SK-N-MC (cell line): Measurements from ENCODE around the gene CCDC7.
"Not testable (repeated sequence)": the region's sequence is repeated elsewhere in the genome, so short reads cannot be mapped to it uniquely, and the experiment has no call there.

Experiments used
- DNase-seq: peaks from one replicate; pipeline ENCODE4 v3.0.0-alpha.2; 2011; ENCODE audit warnings: low read depth, low spot score
- H3K27ac ChIP-seq: fragments of 200-600 bp; sonication (generic); 2 replicates; pipeline ENCODE4 v1.5.1; 2016; ENCODE audit warnings: mixed run types
- H3K36me3 ChIP-seq: fragments of 200-600 bp; sonication (generic); 2 replicates; pipeline ENCODE4 v1.6.1; 2017; ENCODE audit warnings: antibody characterized with exemption, low read length, mixed read lengths; ENCODE audit not compliant: insufficient read depth
- H3K4me3 ChIP-seq: fragments of 200-600 bp; sonication (generic); 2 replicates; pipeline ENCODE4 v1.5.1; 2016
- H3K9ac ChIP-seq: fragments of 200-600 bp; sonication (generic); 2 replicates; pipeline ENCODE4 v1.8.0; 2017; ENCODE audit warnings: mixed run types, mixed read lengths; ENCODE audit not compliant: insufficient read length
- H3K9me3 ChIP-seq: fragments of 200-600 bp; sonication (generic); 2 replicates; pipeline ENCODE4 v1.6.1; 2017; ENCODE audit warnings: low read depth, mild to moderate bottlenecking, antibody characterized with exemption, low read length, moderate library complexity, mixed read lengths
- EZH2 ChIP-seq: fragments of 200-600 bp; sonication (generic); IDR thresholded peaks from one replicate; pipeline ENCODE4 v1.6.1; 2017; ENCODE audit warnings: antibody characterized with exemption
- FOXP2 ChIP-seq: optimal IDR thresholded peaks from 2 replicates; pipeline ENCODE3; 2011; ENCODE audit warnings: mild to moderate bottlenecking, moderate library complexity; ENCODE audit not compliant: insufficient read depth; ENCODE audit errors: extremely low read length, control extremely low read depth
- POLR2AphosphoS5 ChIP-seq: IDR thresholded peaks from 2 replicates; pipeline ENCODE4 v1.6.1; 2012; ENCODE audit warnings: mild to moderate bottlenecking, low read depth, low read length, borderline replicate concordance

CCDC7 gene

GRCh38 chr10:32889631-32890212 is 443.8 kb downstream of the CCDC7 start:
- TF ChIP-seq POLR2AphosphoS5 (no peak), EZH2 (no peak), FOXP2 (no peak)

DNA sequence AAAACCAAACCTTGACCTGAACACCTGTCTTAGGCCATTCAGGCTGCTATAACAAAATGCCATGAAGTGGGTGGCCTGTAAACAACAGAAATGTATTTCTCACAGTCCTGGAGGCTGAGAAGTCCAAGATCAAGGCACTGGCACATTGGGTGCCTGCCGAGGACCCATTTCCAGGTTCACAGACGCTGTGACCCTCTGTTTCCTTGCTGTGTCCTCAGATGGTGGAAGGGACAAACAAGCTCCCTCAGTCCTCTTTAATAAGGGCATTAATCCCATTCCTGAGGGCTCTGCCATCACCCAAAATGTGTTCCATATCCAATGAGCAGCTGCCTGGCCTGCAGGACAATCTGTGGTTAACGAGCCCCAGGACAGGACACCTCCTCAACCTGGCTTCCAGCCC is 444.5 kb downstream of the CCDC7 start:
- Histone ChIP-seq H3K36me3 (no peaks in the 10 kb centered on the region), H3K27ac (no peak overlapping the region), H3K9ac (no peak overlapping the region), H3K4me3 (no peak overlapping the region), H3K9me3 (no peaks in the 10 kb centered on the region)
- no peak for TF ChIP-seq FOXP2
- TF ChIP-seq POLR2AphosphoS5, result no peak
- no peak for TF ChIP-seq EZH2
- no peak for DNase-seq

More at GRCh38 chr10:32889631-32890212, 443.8 kb downstream of the CCDC7 start:
- no peak for DNase-seq
- no peaks in the 10 kb centered on the region for H3K9me3 ChIP-seq
- no peak overlapping the region for H3K4me3 ChIP-seq
- no peak overlapping the region for H3K27ac ChIP-seq
- no peak overlapping the region for H3K9ac ChIP-seq
- H3K36me3 ChIP-seq, result no peaks in the 10 kb centered on the region

GRCh38 chr10:32891261-32891660 is 445.3 kb downstream of the CCDC7 start:
- no peak for TF ChIP-seq FOXP2
- TF ChIP-seq POLR2AphosphoS5, result no peak
- TF ChIP-seq EZH2, result no peak
- DNase-seq, result no peak
- Histone ChIP-seq H3K9ac (no peak overlapping the region), H3K36me3 (peaks cover under 1% of the 10 kb centered on the region; the same call in 1 of the 2 replicates), H3K4me3 (no peak overlapping the region), H3K27ac (no peak overlapping the region), H3K9me3 (no peaks in the 10 kb centered on the region)

DNA sequence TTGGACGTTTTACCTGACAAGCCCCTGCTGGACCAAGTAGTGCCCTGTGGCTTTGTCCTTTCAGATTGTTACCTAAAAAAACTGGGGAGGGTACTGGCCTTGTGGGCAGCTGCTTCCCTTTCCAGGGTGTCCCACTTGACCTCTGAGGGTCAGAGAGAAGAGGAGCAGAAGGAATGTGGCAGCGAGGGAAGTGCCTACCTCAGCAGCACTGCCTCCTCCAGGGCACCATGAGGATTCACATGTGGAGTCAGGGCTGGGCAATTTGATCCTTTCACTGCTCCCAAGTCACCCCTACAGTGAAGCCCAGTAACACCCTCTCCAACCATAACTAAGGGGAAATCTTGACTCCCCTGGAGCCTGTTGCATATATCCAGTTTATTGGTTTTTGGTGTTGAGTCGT is 447.5 kb downstream of the CCDC7 start:
- H3K4me3 ChIP-seq, result no peak overlapping the region
- H3K9me3 ChIP-seq, result no peaks in the 10 kb centered on the region
- no peak overlapping the region for H3K27ac ChIP-seq
- TF ChIP-seq EZH2, result no peak
- no peak for TF ChIP-seq POLR2AphosphoS5
- TF ChIP-seq FOXP2, result no peak
- no peak overlapping the region for H3K9ac ChIP-seq
- DNase-seq, result no peak
- peaks cover 18% of the 10 kb centered on the region; the same call in 1 of the 2 replicates for H3K36me3 ChIP-seq

DNA sequence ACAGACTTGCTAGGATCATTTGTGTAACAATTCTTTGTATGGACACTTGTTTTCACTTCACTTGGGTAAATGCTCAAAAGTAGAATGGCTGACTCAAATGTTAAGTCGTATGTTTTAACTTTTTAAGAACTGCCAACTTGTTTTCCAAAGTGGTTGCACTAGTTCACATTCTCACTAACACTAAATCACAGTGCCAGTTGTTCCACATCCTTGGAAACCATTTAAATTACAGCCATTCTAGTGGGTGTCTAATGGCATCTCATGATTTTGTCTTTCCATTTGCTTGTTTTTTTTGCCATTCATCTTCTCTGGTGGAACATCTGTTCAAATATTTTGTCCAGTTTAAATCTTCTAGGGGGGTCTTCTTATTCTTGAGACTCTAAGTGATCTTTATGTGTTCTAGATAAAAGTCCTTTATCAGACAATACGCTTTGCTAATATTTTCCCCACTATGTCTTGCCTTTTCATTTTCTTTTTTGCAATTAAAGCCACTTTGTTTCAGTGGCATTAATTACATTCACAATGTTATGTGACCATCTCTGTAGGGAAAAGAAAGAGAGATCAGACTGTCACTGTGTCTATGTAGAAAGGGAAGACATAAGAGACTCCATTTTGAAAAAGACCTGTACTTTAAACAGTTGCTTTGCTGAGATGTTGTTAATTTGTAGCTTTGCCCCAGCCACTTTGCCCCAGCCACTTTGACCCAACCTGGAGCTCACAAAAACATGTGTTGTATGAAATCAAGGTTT is 448.1 kb downstream of the CCDC7 start:
- no peak for TF ChIP-seq FOXP2
- TF ChIP-seq POLR2AphosphoS5, result no peak
- no peak for TF ChIP-seq EZH2
- DNase-seq, result no peak
- H3K9ac ChIP-seq, result no peak overlapping the region
- no peak overlapping the region for H3K4me3 ChIP-seq
- no peaks in the 10 kb centered on the region for H3K9me3 ChIP-seq
- H3K36me3 ChIP-seq, result peaks cover 21% of the 10 kb centered on the region; the same call in 1 of the 2 replicates
- no peak overlapping the region for H3K27ac ChIP-seq

DNA sequence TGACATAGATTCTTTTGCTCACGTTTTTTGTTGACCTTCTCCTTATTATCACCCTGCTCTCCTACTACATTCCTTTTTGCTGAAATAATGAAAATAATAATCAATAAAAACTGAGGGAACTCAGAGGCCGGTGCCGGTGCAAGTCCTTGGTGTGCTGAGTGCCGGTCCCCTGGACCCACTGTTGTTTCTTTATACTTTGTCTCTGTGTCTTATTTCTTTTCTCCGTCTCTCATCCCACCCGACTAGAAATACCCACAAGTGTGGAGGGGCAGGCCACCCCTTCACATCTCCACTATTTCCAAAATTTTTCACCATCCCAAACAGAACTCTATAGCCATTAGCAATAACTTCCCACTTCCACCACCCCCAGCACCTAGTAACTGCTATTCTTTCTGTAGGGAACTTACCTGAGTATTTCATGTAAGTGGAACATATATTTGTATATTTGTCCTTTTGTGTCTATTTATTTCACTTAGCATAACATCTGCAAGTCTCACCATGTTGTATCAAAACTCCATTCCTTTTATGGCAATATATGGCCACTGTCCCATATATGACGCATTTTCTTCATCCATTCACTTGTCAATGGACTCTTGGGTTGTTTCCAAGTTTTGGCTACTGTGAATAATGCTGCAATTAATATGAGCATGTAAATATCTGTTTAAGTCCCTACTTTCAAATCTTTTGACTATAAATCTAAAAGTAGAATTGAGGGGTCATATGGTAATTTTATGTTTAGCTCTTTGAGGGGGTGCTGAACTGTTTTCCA is 449.4 kb downstream of the CCDC7 start:
- DNase-seq, H3K27ac ChIP-seq, H3K9me3 ChIP-seq, H3K9ac ChIP-seq, H3K4me3 ChIP-seq: not testable (repeated sequence)
- peaks cover 21% of the 10 kb centered on the region; the same call in 1 of the 2 replicates for H3K36me3 ChIP-seq

- no peak for DNase-seq
- Histone ChIP-seq H3K36me3 (peaks cover 23% of the 10 kb centered on the region; the same call in 1 of the 2 replicates), H3K4me3 (no peak overlapping the region), H3K9ac (no peak overlapping the region), H3K27ac (no peak overlapping the region), H3K9me3 (no peaks in the 10 kb centered on the region)
- TF ChIP-seq POLR2AphosphoS5 (no peak), FOXP2 (no peak), EZH2 (no peak)
Measured at GRCh38 chr10:32901815-32902214, 455.9 kb downstream of the CCDC7 start.

DNA sequence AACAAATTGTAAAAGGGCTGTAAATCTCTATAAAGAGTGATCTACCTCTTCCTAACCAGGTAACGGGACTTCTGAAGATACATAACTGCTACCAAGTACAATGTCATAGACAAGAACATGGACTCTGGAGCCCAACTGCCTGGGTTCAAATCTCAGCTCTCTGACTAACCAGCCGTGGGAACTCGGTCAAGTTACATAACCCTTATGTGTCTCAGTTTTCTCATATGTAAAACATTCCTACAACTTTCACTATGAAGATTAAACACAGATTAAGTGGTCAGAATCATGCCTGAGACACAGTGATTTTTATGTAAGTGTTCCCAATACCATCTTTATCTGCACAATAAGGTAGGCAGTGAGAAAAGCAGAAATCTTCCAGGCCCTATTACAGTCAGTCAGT is 459.5 kb downstream of the CCDC7 start:
- H3K27ac ChIP-seq, result no peak overlapping the region
- H3K9ac ChIP-seq, result no peak overlapping the region
- H3K4me3 ChIP-seq, result no peak overlapping the region
- TF ChIP-seq POLR2AphosphoS5, result no peak
- no peak for TF ChIP-seq FOXP2
- no peak for TF ChIP-seq EZH2
- no peak for DNase-seq
- H3K9me3 ChIP-seq, result no peaks in the 10 kb centered on the region
- H3K36me3 ChIP-seq, result peaks cover 14% of the 10 kb centered on the region

- no peak overlapping the region for H3K9ac ChIP-seq
- no peak for DNase-seq
- TF ChIP-seq POLR2AphosphoS5 (no peak), EZH2 (no peak), FOXP2 (no peak)
- H3K9me3 ChIP-seq, result no peaks in the 10 kb centered on the region
- 0 out of 2 replicates have a peak overlapping the region, but pooled peaks have one; percentile 25 for H3K27ac ChIP-seq
- peaks cover 18% of the 10 kb centered on the region for H3K36me3 ChIP-seq
- H3K4me3 ChIP-seq, result no peak overlapping the region
Measured at GRCh38 chr10:32906595-32906994, 460.7 kb downstream of the CCDC7 start.
